Esophagus muscularis mucosa (tissue), 4 donors: ENCODE data around the gene PPP2R5D. TPM values are rescaled to one million over a fixed set of nuclear protein-coding genes. Genes with fewer than 3 reads are reported as not detected.

Source experiments
- DNase-seq: peaks from one replicate; pipeline ENCODE4 v3.0.0-alpha.2; 2017; ENCODE audit errors: extremely low spot score
- H3K27ac ChIP-seq, 4 donors: fragments of 200-600 bp; sonication (generic); replicated peaks in 1 of 4; 1 replicate in 3 of 4; 2 replicates in 1 of 4; pipeline ENCODE4 v1.5.1; 2016 to 2019; ENCODE audit warnings: mild to moderate bottlenecking in 1 of 4
- H3K27me3 ChIP-seq, 4 donors: fragments of 200-600 bp; sonication (generic); one replicate each; pipeline versions ENCODE4 v1.5.1 to v1.6.0; 2016 to 2019
- H3K36me3 ChIP-seq, 4 donors: fragments of 200-600 bp; sonication (generic); one replicate each; pipeline ENCODE4 v1.5.1; 2016 to 2019
- H3K4me1 ChIP-seq, 4 donors: fragments of 200-600 bp; sonication (generic); one replicate each; pipeline ENCODE4 v1.5.1; 2016 to 2019
- H3K4me3 ChIP-seq, 4 donors: fragments of 200-600 bp; sonication (generic); 1 replicate in 2 of 4; 2 replicates in 2 of 4; pipeline ENCODE4 v1.5.1; 2016 to 2019; ENCODE audit warnings: mild to moderate bottlenecking in 4 of 4, moderate library complexity in 1 of 4
- H3K9me3 ChIP-seq, 4 donors: fragments of 200-600 bp; sonication (generic); 1 replicate in 3 of 4; 2 replicates in 1 of 4; pipeline ENCODE4 v1.5.1; 2016 to 2019
- CTCF ChIP-seq, 3 experiments: fragments of 200-600 bp in 2 of 3; fragments of 450-650 bp in 1 of 3; sonication (generic) in 2 of 3; IDR thresholded peaks; one replicate each; pipeline ENCODE4 v1.5.1; 2017 to 2019; ENCODE audit warnings: antibody characterized with exemption in 3 of 3, mild to moderate bottlenecking in 2 of 3, moderate library complexity in 1 of 3
- EP300 ChIP-seq: sonication (generic); formaldehyde crosslinking; IDR thresholded peaks from one replicate; pipeline ENCODE4 v1.6.1; 2017; ENCODE audit warnings: antibody characterized with exemption
- POLR2A ChIP-seq: fragments of 450-650 bp; IDR thresholded peaks from one replicate; pipeline ENCODE4 v1.6.1; 2017; ENCODE audit warnings: antibody characterized with exemption, moderate library complexity, mild to moderate bottlenecking, low read depth
- POLR2AphosphoS5 ChIP-seq, 2 donors: sonication (generic); formaldehyde crosslinking; IDR thresholded peaks; one replicate each; pipeline ENCODE4 v1.6.1; 2017; ENCODE audit warnings: antibody characterized with exemption in 2 of 2
- WGBS: methylation state at CpG from one replicate; pipeline ENCODE4 v1.1.5; 2018; 5-methylcytosine and 5-hydroxymethylcytosine counted together
- intact Hi-C: fragments of 100-400 bp; cut with DNase I; formaldehyde crosslinking; loops from one replicate; pipeline ENCODE4 v1.15.1; 2023
- total RNA-seq, 4 donors: library from RNA; depleted of rRNA; stranded (reverse); fragments of >200 nt; gene quantifications; one replicate each; pipeline versions ENCODE4 v1.1.0 to v1.2.1, GENCODE V29; 2016

The PPP2R5D gene
- total RNA-seq, 4 donors from 2014 or later, result 35.3 to 48.2 (median 42.4) TPM

GRCh38 chr6:43060034-43060754 is 75.8 kb downstream of the PPP2R5D start:
- H3K9me3 ChIP-seq, result no peaks in the 10 kb centered on the region
- WGBS, result 12% methylated on average over 15 of the region's 15 CpGs
- H3K4me1 ChIP-seq, result peaks cover 20 to 40% (median 31%) of the 10 kb centered on the region in 4 donors
- DNase-seq, result no peak
- H3K36me3 ChIP-seq, result peaks cover 0 to 62% (median 50%) of the 10 kb centered on the region in 4 donors
- H3K4me3 ChIP-seq, result peak overlapping the region; percentile 65 to 83 (median 72)
- no peaks in the 10 kb centered on the region for H3K27me3 ChIP-seq
- intact Hi-C loops, result no loop called here
- no peak for TF ChIP-seq POLR2AphosphoS5 (IDR thresholded peaks at IDR 0.05)
- no peak for TF ChIP-seq EP300
- TF ChIP-seq CTCF (IDR thresholded peaks at IDR 0.05), result no peak
- TF ChIP-seq POLR2A, result no peak
- H3K27ac ChIP-seq, result peak overlapping the region; percentile 85 to 92 (median 88)

GRCh38 chr6:43060755-43061633 is 76.6 kb downstream of the PPP2R5D start:
- DNase-seq, result no peak
- H3K9me3 ChIP-seq, result no peaks in the 10 kb centered on the region
- H3K36me3 ChIP-seq, result peaks cover 0 to 62% (median 50%) of the 10 kb centered on the region in 4 donors
- peaks cover 20 to 40% (median 31%) of the 10 kb centered on the region in 4 donors for H3K4me1 ChIP-seq
- H3K27me3 ChIP-seq, result no peaks in the 10 kb centered on the region
- H3K4me3 ChIP-seq, result peak overlapping the region in 3 of 4 donors; percentile 65 to 76 (median 69)
- H3K27ac ChIP-seq, result no peak overlapping the region
- TF ChIP-seq EP300 (no peak), CTCF (IDR thresholded peaks at IDR 0.05) (no peak), POLR2AphosphoS5 (IDR thresholded peaks at IDR 0.05) (no peak), POLR2A (no peak)
- intact Hi-C loops, result no loop called here
- 83% methylated on average over 12 of the region's 12 CpGs for WGBS

- DNase-seq, result no peak
- 65% methylated on average over 2 of the region's 2 CpGs for whole genome bisulfite sequencing
- peaks cover 8 to 62% (median 50%) of the 10 kb centered on the region in 4 donors for H3K36me3 ChIP-seq
- H3K27me3 ChIP-seq, result no peaks in the 10 kb centered on the region
- H3K27ac ChIP-seq, result no peak overlapping the region
- intact Hi-C loops, result no loop called here
- peaks cover 20 to 40% (median 31%) of the 10 kb centered on the region in 4 donors for H3K4me1 ChIP-seq
- H3K4me3 ChIP-seq, result no peak overlapping the region
- TF ChIP-seq CTCF (IDR thresholded peaks at IDR 0.05) (no peak), POLR2A (no peak), POLR2AphosphoS5 (IDR thresholded peaks at IDR 0.05) (no peak), EP300 (no peak)
- H3K9me3 ChIP-seq, result no peaks in the 10 kb centered on the region
Measured at GRCh38 chr6:43061861-43062260, 77.5 kb downstream of the PPP2R5D start.

Other genes with a start within 250 kb of the PPP2R5D start
- gene TBCC, start 238.5 kb upstream of the PPP2R5D start, total RNA-seq, result 10 to 100 TPM; 33.2 to 41.9 (median 38.5) TPM
- gene BICRAL, start 202.5 kb upstream of the PPP2R5D start, total RNA-seq, result 10 to 100 TPM; 18.2 to 27.9 (median 23.4) TPM
- 10 to 100 TPM; 66.8 to 82.2 (median 76.9) TPM for gene RPL7L1, start 105.0 kb upstream of the PPP2R5D start, total RNA-seq
- under 1 TPM in 1 of 4 donors, not detected in 3; 0.50 TPM for gene PTCRA, start 68.5 kb upstream of the PPP2R5D start, total RNA-seq
- 10 to 100 TPM; 24.5 to 39.6 (median 34.3) TPM for gene CNPY3, start 55.1 kb upstream of the PPP2R5D start, total RNA-seq
- 1 to 10 TPM in 3 of 4 donors, not detected in 1; 2.3 to 4.5 (median 3.6) TPM for gene GNMT, start 23.8 kb upstream of the PPP2R5D start, total RNA-seq
- gene PEX6, start 5.4 kb upstream of the PPP2R5D start, total RNA-seq, result 10 to 100 TPM; 13.4 to 31.3 (median 21.8) TPM
- 10 to 100 TPM; 51.5 to 71.2 (median 62.8) TPM for gene MEA1, start 29.4 kb downstream of the PPP2R5D start, total RNA-seq
- 100 to 1,000 TPM in 2 of 4 donors, 10 to 100 TPM in 2; 88.0 to 175 (median 98.1) TPM for gene KLHDC3, start 29.7 kb downstream of the PPP2R5D start, total RNA-seq
- gene RRP36, start 37.1 kb downstream of the PPP2R5D start, total RNA-seq, result 10 to 100 TPM; 43.2 to 65.2 (median 51.4) TPM
- gene CUL7, start 69.3 kb downstream of the PPP2R5D start, total RNA-seq, result 10 to 100 TPM in 3 of 4 donors, 1 to 10 TPM in 1; 8.4 to 19.6 (median 14.4) TPM
- 10 to 100 TPM; 25.2 to 43.6 (median 28.1) TPM for gene MRPL2, start 74.9 kb downstream of the PPP2R5D start, total RNA-seq
- 10 to 100 TPM; 22.9 to 37.4 (median 27.4) TPM for gene KLC4, start 75.1 kb downstream of the PPP2R5D start, total RNA-seq
- gene PTK7, start 91.7 kb downstream of the PPP2R5D start, total RNA-seq, result 10 to 100 TPM in 1 of 4 donors, 1 to 10 TPM in 3; 6.8 to 10.8 (median 8.0) TPM
- gene SRF, start 186.7 kb downstream of the PPP2R5D start, total RNA-seq, result 100 to 1,000 TPM; 111 to 183 (median 153) TPM
- gene CUL9, start 197.6 kb downstream of the PPP2R5D start, total RNA-seq, result 10 to 100 TPM; 21.5 to 46.6 (median 33.6) TPM
- 10 to 100 TPM; 60.5 to 70.2 (median 65.3) TPM for gene DNPH1, start 244.9 kb downstream of the PPP2R5D start, total RNA-seq